Large intestine (tissue), 3 donors: Measurements from ENCODE around the gene NUTM2G. TPM values are rescaled to one million over a fixed set of nuclear protein-coding genes. Genes with fewer than 3 reads are reported as not detected.
"Not testable (repeated sequence)": the region's sequence is repeated elsewhere in the genome, so short reads cannot be mapped to it uniquely, and the experiment has no call there.

Experiments
- DNase-seq, 2 donors: peaks; one replicate each; pipeline versions ENCODE4 v3.0.0 to v3.0.0-alpha.2; 2013
- H3K27ac ChIP-seq: one replicate; pipeline ENCODE4 v1.5.1; 2013; ENCODE audit warnings: low read length
- H3K27me3 ChIP-seq: 2 replicates; pipeline ENCODE4 v1.6.1; 2013; ENCODE audit warnings: low read length; ENCODE audit not compliant: control insufficient read depth, insufficient read depth
- H3K36me3 ChIP-seq: 2 replicates; pipeline ENCODE4 v1.6.1; 2013; ENCODE audit warnings: low read length; ENCODE audit not compliant: control insufficient read depth, insufficient read depth
- H3K4me1 ChIP-seq: one replicate; pipeline ENCODE4 v1.6.1; 2013; ENCODE audit warnings: low read length; ENCODE audit not compliant: control insufficient read depth, insufficient read depth
- H3K4me3 ChIP-seq: one replicate; pipeline ENCODE4 v1.5.1; 2013; ENCODE audit warnings: low read length
- H3K9me3 ChIP-seq: one replicate; pipeline ENCODE4 v1.6.1; 2013; ENCODE audit warnings: mild to moderate bottlenecking, low read depth, low read length, moderate library complexity; ENCODE audit not compliant: control insufficient read depth
- WGBS: methylation state at CpG from one replicate; pipeline ENCODE4 v1.1.5; 2013; ENCODE audit warnings: low lambda C conversion rate; ENCODE audit not compliant: insufficient coverage; 5-methylcytosine and 5-hydroxymethylcytosine counted together
- polyA plus RNA-seq: library from polyadenylated mRNA; unstranded; fragments of 120-200 nt; gene quantifications from one replicate; pipeline ENCODE4 v1.2.1, GENCODE V29; 2013

NUTM2G gene
- polyA plus RNA-seq, 1 donor: 0.88 TPM

- H3K36me3 ChIP-seq, H3K27me3 ChIP-seq, H3K9me3 ChIP-seq, H3K4me3 ChIP-seq, H3K27ac ChIP-seq, DNase-seq, H3K4me1 ChIP-seq: not testable (repeated sequence)
- WGBS: no CpG with 5 or more reads among the region's 8 CpGs
Measured at GRCh38 chr9:96941628-96942027, 13.0 kb downstream of the NUTM2G start.

DNA sequence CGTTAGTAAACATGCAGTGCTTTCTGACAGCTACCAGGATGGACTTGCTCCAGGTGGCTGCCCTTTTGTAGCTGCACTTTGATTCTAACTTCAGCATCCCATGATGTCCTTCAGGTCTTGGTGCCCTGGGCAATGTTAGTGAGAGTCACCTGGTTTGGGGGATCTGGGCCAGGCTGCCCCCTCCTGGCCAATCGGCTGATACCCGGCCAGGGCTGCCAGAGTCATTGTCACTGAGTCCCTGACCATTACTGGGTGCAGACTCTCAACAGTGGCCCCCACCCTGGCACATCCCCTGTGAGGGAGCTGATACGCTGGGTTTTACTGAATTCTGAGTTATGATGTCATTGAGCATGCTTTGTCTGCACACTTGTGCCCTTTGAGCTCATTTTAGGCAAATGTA lies 13.5 kb downstream of the NUTM2G start:
- H3K36me3 ChIP-seq, H3K4me1 ChIP-seq, DNase-seq, H3K27me3 ChIP-seq, H3K4me3 ChIP-seq, H3K27ac ChIP-seq, H3K9me3 ChIP-seq: not testable (repeated sequence)
- WGBS: no CpG with 5 or more reads among the region's 4 CpGs

- H3K36me3 ChIP-seq, H3K27me3 ChIP-seq, DNase-seq, H3K4me3 ChIP-seq, H3K27ac ChIP-seq, H3K4me1 ChIP-seq, H3K9me3 ChIP-seq: not testable (repeated sequence)
- no CpG with 5 or more reads among the region's 1 CpG for WGBS
Measured at GRCh38 chr9:96949346-96949745, 20.7 kb downstream of the NUTM2G start.

- not testable (repeated sequence) for H3K4me1 ChIP-seq, H3K27me3 ChIP-seq, H3K9me3 ChIP-seq, H3K36me3 ChIP-seq, H3K4me3 ChIP-seq, DNase-seq, H3K27ac ChIP-seq
- WGBS: no CpG with 5 or more reads among the region's 2 CpGs
Measured at GRCh38 chr9:96950539-96950938, 21.9 kb downstream of the NUTM2G start.

GRCh38 chr9:96967591-96967990 lies 38.9 kb downstream of the NUTM2G start:
- H3K4me1 ChIP-seq, H3K27me3 ChIP-seq, H3K4me3 ChIP-seq, H3K36me3 ChIP-seq, DNase-seq, H3K9me3 ChIP-seq, H3K27ac ChIP-seq: not testable (repeated sequence)
- WGBS: no CpG with 5 or more reads among the region's 5 CpGs

DNA sequence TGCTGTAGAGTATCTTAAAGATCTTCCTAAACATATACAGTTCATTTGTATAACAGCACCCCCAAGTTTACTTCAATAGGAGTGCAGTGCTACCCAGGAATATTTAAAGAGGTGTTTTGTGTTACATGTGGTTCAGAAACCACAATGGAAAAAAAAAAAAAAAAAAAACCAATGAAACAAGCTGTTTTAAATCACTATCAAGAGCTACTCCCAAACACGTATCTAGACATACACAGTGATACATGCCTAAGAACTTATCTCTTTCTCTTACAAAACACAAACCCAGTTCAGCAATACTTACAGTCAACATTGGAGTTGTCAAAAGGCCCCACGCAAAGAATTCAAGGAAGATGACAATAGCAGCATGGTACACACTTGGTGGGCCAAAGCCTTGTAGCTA lies 43.9 kb downstream of the NUTM2G start:
- H3K27ac ChIP-seq, H3K9me3 ChIP-seq, H3K27me3 ChIP-seq, DNase-seq, H3K4me3 ChIP-seq, H3K36me3 ChIP-seq, H3K4me1 ChIP-seq: not testable (repeated sequence)
- WGBS: 100% methylated on average over 1 of the region's 2 CpGs

DNA sequence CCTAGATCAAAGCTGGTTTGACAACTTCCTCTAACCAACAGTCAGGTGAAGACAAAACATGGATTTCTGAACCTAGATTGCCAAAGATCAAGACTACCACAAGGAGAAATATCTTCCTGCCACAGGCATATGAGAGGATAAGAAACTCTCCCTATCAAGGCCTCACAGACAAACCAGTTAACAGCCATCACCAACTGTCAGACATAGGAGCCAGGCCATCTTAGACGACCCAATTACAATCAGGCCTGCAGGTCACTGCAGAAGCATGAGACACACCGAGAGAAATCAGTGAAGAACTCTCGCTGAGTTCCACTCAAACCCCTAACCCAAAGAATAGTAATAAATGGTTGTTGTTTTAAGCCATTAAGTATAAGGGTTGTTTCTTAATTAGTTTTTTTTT lies 45.4 kb downstream of the NUTM2G start:
- H3K27me3 ChIP-seq: not testable (repeated sequence)

DNA sequence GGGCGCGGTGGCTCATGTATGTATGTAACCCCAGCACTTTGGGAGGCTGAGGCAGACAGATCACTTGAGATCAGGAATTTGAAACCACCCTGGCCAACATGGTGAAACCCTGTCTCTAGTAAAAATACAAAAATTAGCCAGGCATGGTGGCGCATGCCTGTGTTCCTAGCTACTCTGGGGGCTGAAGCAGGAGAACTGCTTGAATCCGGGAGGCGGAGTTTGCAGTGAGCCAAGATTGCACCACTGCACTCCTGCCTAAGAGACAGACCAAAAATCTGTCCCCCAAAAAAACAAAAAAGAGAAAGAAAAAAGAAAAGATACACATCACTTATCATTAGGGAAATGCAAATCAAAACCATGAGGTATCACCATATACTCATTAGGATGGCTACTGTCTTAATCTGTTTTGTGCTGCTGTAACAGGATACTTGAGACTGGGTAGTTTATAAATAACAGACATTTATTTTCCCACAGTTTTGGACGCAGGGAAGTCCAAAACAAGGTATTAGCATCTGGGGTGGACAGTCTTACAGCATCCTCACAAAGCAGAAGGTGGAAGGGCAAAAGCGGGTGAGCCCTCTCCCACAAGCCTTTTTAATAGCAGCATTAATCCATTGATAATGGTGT lies 55.0 kb downstream of the NUTM2G start:
- not testable (repeated sequence) for H3K27ac ChIP-seq, H3K4me1 ChIP-seq, H3K27me3 ChIP-seq, H3K4me3 ChIP-seq, H3K36me3 ChIP-seq, H3K9me3 ChIP-seq, DNase-seq
- WGBS: 100% methylated on average over 1 of the region's 7 CpGs

More for the DNA sequence above, 45.4 kb downstream of the NUTM2G start:
- H3K27ac ChIP-seq, H3K4me3 ChIP-seq, H3K4me1 ChIP-seq, H3K9me3 ChIP-seq, H3K36me3 ChIP-seq, DNase-seq: not testable (repeated sequence)
- no CpG with 5 or more reads among the region's 3 CpGs for WGBS

DNA sequence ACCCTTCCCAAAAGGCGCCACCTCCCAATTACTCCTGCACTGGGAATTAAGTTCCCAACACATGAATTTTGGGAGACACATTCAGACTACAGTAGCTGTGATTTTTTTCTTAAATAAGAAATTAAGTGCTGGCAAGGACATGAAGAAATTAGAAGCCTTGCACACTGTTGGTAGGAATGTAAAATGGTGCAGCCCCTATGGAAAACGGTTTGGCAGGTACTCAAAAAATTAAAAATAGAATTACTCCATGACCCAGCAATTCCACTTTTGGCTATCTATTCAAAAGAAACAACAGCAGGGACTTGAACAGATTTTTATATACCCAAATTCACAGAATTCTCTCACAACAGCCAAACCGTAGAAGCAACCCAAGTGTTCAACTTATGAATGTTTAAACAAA lies 55.5 kb downstream of the NUTM2G start:
- no CpG with 5 or more reads among the region's 3 CpGs for WGBS
- H3K36me3 ChIP-seq, DNase-seq, H3K4me1 ChIP-seq, H3K9me3 ChIP-seq, H3K27ac ChIP-seq, H3K4me3 ChIP-seq, H3K27me3 ChIP-seq: not testable (repeated sequence)

DNA sequence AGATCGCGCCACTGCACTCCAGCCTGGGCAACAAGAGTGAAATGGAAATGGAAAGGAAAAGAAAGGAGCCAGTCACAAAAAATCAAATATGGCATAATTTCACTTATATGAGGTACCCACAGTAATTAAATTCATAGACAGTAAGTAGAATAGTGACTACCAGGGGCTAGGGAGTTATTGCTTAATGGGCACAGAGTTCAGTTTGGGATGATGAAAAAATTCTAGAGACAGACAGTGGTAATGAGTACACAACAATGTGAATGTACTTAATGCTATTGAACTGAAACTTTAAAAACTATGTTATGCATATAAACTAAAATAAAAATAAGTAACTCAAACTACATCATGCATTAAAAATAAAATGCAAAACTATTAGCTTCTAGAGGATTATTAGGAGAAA lies 56.2 kb downstream of the NUTM2G start:
- H3K4me1 ChIP-seq, H3K36me3 ChIP-seq, H3K27ac ChIP-seq, H3K9me3 ChIP-seq, DNase-seq, H3K4me3 ChIP-seq, H3K27me3 ChIP-seq: not testable (repeated sequence)
- no CpG with 5 or more reads among the region's 2 CpGs for WGBS
